ENCODE results near the gene FEM1B. TPM values are rescaled to one million over a fixed set of nuclear protein-coding genes. Genes with fewer than 3 reads are reported as not detected.

FEM1B gene
- total and polyA plus RNA-seq, 9 donors: 18.3 to 40.9 (median 36.5) TPM

DNA sequence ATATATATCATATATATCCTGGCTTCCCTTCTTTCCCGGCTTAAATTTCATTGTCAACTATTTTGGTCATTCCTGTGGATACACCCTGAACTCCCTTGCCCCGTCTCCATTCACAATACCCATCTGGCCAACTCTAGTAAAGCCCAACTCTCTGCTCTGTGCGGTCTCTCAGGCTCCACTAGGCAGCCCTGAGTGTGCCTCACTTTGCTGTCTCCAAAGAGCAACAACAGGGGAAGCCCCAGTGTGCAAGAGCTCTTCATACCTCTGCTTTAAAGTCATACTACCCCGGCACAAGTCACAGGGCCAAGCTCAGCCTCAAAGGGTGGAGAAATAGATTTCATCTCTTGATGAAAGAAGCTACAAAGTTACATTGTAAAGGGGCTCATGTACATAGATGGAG, 18.9 kb upstream of the FEM1B start:
- peaks cover 6% of the 10 kb centered on the region for H3K4me1 ChIP-seq (ENCODE audit: control insufficient read depth, insufficient read depth, low read length)
- H3K9me3 ChIP-seq (replicated peaks; ENCODE audit: control insufficient read depth, low read depth, low read length): no peaks in the 10 kb centered on the region
- no peaks in the 10 kb centered on the region for H3K36me3 ChIP-seq (ENCODE audit: control insufficient read depth, insufficient read depth, low read length)
- H3K27me3 ChIP-seq (ENCODE audit: control insufficient read depth, insufficient read depth, low read length): peaks cover 2% of the 10 kb centered on the region
- no peak for DNase-seq
- no peak overlapping the region for H3K4me3 ChIP-seq (ENCODE audit: low read length)
- WGBS (ENCODE audit: insufficient coverage): 87% methylated on average over 3 of the region's 4 CpGs
- H3K27ac ChIP-seq (ENCODE audit: low read length): no peak overlapping the region

DNA sequence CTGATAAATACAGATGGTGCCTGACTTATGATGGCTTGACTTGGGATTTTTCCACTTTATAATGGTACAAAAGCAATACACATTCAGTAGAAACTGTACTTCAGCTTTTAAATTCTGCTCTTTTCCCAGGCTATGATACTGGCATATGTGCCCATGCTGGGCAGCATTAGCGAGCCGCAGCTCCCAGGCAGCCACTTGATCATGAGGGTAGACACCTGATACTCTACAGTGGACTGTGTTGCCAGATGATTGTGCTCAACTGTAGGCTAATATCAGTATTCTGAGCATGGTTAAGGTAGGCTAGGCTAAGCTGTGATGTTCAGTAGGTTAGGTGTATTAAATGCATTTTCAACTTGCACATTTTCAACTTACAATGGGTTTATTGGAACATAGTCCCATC, 17.7 kb upstream of the FEM1B start:
- peaks cover 3% of the 10 kb centered on the region for H3K27me3 ChIP-seq (ENCODE audit: control insufficient read depth, insufficient read depth, low read length)
- WGBS (ENCODE audit: insufficient coverage): no CpG with 5 or more reads among the region's 2 CpGs
- H3K27ac ChIP-seq (ENCODE audit: low read length): no peak overlapping the region

DNA sequence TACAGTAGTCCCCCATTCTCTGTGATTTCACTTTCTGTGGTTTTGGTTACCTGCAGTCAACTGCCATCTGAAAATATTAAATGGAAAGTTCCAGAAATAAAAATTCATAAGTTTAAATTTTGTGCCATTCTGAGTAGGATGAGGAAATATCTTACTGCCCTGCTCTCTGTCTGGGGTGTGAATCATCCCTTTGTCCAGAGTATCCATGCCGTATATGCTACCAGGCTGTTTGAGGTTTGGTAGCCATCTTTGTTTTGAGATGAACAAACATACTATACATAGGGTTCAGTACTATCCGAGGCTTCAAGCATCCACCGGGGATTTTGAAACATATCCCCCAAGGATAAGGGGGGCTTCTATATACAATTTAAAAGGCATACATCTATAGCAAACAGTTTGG, 16.3 kb upstream of the FEM1B start:
- H3K27ac ChIP-seq (ENCODE audit: low read length): no peak overlapping the region
- H3K27me3 ChIP-seq (ENCODE audit: control insufficient read depth, insufficient read depth, low read length): peaks cover 3% of the 10 kb centered on the region
- H3K9me3 ChIP-seq (replicated peaks; ENCODE audit: control insufficient read depth, low read depth, low read length): no peaks in the 10 kb centered on the region
- peaks cover 6% of the 10 kb centered on the region for H3K4me1 ChIP-seq (ENCODE audit: control insufficient read depth, insufficient read depth, low read length)
- H3K4me3 ChIP-seq (ENCODE audit: low read length): no peak overlapping the region
- H3K36me3 ChIP-seq (ENCODE audit: control insufficient read depth, insufficient read depth, low read length): no peaks in the 10 kb centered on the region
- no CpG with 5 or more reads among the region's 3 CpGs for WGBS (ENCODE audit: insufficient coverage)
- no peak for DNase-seq

More for the DNA sequence above, 17.7 kb upstream of the FEM1B start:
- DNase-seq: no peak
- H3K36me3 ChIP-seq (ENCODE audit: control insufficient read depth, insufficient read depth, low read length): no peaks in the 10 kb centered on the region
- H3K4me1 ChIP-seq (ENCODE audit: control insufficient read depth, insufficient read depth, low read length): peaks cover 6% of the 10 kb centered on the region
- no peaks in the 10 kb centered on the region for H3K9me3 ChIP-seq (replicated peaks; ENCODE audit: control insufficient read depth, low read depth, low read length)
- H3K4me3 ChIP-seq (ENCODE audit: low read length): no peak overlapping the region

DNA sequence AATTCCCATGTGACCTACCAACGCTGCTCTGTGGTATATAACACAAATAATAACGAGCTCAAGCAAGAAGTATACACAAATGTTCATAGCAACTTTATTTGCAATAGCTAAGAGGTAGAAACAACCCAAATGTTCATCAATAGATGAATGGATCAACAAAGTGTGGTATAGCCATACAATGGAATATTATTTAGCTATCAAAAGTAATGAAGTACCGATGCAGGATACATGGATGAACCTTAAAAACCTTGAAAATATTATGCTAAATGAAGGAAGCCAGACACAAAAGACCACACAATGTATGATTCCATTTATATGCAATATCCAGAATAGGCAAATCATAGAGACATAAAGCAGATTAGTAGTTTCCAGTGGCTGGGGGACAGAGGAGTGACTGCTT, 15.6 kb upstream of the FEM1B start:
- DNase-seq: no peak
- Histone ChIP-seq H3K4me3 (ENCODE audit: low read length) (no peak overlapping the region), H3K27ac (ENCODE audit: low read length) (no peak overlapping the region), H3K9me3 (replicated peaks; ENCODE audit: control insufficient read depth, low read depth, low read length) (no peaks in the 10 kb centered on the region), H3K4me1 (ENCODE audit: control insufficient read depth, insufficient read depth, low read length) (peaks cover 2% of the 10 kb centered on the region), H3K27me3 (ENCODE audit: control insufficient read depth, insufficient read depth, low read length) (peaks cover 3% of the 10 kb centered on the region), H3K36me3 (ENCODE audit: control insufficient read depth, insufficient read depth, low read length) (no peaks in the 10 kb centered on the region)
- no CpG with 5 or more reads among the region's 3 CpGs for WGBS (ENCODE audit: insufficient coverage)

DNA sequence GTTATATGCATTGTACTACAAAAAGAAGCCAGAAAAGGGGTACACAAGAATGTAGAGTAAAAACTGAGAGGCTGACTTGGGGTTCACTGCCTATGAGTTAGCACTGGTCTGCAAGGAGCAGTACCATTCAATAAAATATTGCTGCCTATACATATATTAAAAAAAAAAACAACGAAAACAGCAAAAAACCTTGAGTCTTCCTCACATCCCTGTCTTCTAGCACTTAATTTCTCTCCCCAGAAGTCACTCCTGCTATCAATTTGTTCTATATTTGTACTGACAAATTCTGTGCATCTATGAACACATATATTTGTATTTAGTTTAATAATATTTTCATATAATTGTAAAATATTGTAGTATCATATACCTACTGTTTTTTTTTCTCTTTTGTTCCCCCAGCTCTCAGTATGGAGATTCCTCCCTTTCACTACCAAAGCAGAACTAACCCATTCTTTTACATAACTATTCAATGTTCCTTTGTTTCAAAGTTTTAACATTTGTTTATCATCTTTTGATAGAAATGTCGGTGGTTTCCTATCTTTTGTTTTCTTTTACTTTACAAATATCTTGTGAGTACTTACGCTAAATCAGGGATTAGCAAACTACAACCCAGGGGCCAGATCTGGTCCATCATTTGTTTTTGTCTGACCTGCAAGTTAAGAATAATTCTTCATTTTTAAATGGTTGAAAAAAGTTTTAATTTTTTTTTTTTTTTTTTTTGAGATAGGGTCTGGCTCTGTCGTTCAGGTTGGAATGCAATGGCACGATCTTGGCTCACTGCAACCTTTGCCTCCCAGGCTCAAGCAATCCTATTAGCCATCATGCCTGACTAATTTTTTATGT, 14.8 kb upstream of the FEM1B start:
- no peak overlapping the region for H3K4me3 ChIP-seq (ENCODE audit: low read length)
- H3K4me1 ChIP-seq (ENCODE audit: control insufficient read depth, insufficient read depth, low read length): no peaks in the 10 kb centered on the region
- DNase-seq: no peak
- no peaks in the 10 kb centered on the region for H3K9me3 ChIP-seq (replicated peaks; ENCODE audit: control insufficient read depth, low read depth, low read length)
- H3K27ac ChIP-seq (ENCODE audit: low read length): no peak overlapping the region
- WGBS (ENCODE audit: insufficient coverage): no CpG with 5 or more reads among the region's 5 CpGs
- no peaks in the 10 kb centered on the region for H3K36me3 ChIP-seq (ENCODE audit: control insufficient read depth, insufficient read depth, low read length)
- H3K27me3 ChIP-seq (ENCODE audit: control insufficient read depth, insufficient read depth, low read length): peaks cover 3% of the 10 kb centered on the region

DNA sequence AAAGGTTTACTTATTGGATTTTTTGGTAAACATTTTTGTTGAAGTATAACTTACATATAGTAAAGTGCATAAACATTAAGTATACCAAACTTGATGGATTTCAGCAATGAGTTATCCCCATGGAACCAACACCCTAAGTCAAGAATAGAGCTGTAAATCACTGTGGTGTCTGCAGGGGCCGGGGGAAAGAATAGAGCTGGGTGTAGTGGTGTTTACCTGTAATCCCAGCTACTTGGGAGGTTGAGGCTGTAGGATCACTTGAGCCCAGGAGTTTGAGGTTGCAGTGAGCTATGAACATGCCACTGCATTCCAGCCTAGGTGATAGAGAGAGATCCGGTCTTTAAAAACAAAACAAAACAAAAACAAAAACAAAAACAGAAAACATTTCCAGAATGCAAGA, 13.3 kb upstream of the FEM1B start:
- no CpG with 5 or more reads among the region's 2 CpGs for WGBS (ENCODE audit: insufficient coverage)
- H3K4me1 ChIP-seq (ENCODE audit: control insufficient read depth, insufficient read depth, low read length): no peaks in the 10 kb centered on the region
- peaks cover 3% of the 10 kb centered on the region for H3K27me3 ChIP-seq (ENCODE audit: control insufficient read depth, insufficient read depth, low read length)
- no peak overlapping the region for H3K27ac ChIP-seq (ENCODE audit: low read length)
- no peaks in the 10 kb centered on the region for H3K36me3 ChIP-seq (ENCODE audit: control insufficient read depth, insufficient read depth, low read length)
- no peak overlapping the region for H3K4me3 ChIP-seq (ENCODE audit: low read length)
- no peak for DNase-seq
- no peaks in the 10 kb centered on the region for H3K9me3 ChIP-seq (replicated peaks; ENCODE audit: control insufficient read depth, low read depth, low read length)

DNA sequence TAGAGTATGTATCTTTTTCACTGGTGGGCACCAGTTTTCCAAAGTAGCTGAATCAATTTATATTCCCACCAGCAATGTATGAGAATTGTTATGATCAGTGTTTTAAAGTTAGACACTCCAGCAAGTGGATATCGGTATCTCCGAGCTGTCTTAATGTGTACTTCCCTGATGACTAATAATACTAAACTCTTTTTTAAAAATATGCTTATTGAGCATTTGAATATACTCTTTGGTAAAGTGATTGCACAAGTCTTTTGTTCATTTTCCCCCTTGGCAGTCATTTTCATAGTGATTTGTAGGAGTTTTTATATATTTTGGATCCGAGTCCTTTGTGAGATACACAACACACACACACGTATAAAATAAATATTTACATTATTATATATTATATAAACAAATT, 12.5 kb upstream of the FEM1B start:
- no peak overlapping the region for H3K4me3 ChIP-seq (ENCODE audit: low read length)
- no peak for DNase-seq
- H3K27ac ChIP-seq (ENCODE audit: low read length): no peak overlapping the region
- no CpG with 5 or more reads among the region's 4 CpGs for WGBS (ENCODE audit: insufficient coverage)
- H3K4me1 ChIP-seq (ENCODE audit: control insufficient read depth, insufficient read depth, low read length): no peaks in the 10 kb centered on the region
- peaks cover 3% of the 10 kb centered on the region for H3K27me3 ChIP-seq (ENCODE audit: control insufficient read depth, insufficient read depth, low read length)
- H3K9me3 ChIP-seq (replicated peaks; ENCODE audit: control insufficient read depth, low read depth, low read length): no peaks in the 10 kb centered on the region
- no peaks in the 10 kb centered on the region for H3K36me3 ChIP-seq (ENCODE audit: control insufficient read depth, insufficient read depth, low read length)

DNA sequence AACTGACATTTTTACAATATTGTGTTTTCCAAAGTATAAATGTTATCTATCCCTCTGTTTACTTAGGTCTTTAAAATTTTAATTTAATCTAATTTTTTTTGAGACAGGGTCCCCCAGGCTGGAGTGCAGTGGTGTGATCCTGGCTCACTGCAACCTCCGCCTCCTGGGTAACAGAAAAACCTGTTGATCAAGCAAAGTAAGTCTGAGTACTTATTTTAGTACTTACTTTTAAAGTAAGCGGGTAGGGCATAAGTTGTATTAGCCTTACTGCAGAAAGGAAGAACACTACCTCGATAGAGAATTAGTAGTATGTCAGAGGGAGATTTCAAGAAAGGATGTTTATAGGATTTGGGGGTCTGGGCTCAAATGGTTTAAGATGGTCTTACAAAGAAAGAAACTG, 11.9 kb upstream of the FEM1B start:
- H3K27ac ChIP-seq (ENCODE audit: low read length): no peak overlapping the region
- no peaks in the 10 kb centered on the region for H3K9me3 ChIP-seq (replicated peaks; ENCODE audit: control insufficient read depth, low read depth, low read length)
- H3K36me3 ChIP-seq (ENCODE audit: control insufficient read depth, insufficient read depth, low read length): no peaks in the 10 kb centered on the region
- no peak overlapping the region for H3K4me3 ChIP-seq (ENCODE audit: low read length)
- no peak for DNase-seq
- H3K27me3 ChIP-seq (ENCODE audit: control insufficient read depth, insufficient read depth, low read length): peaks cover 3% of the 10 kb centered on the region
- no peaks in the 10 kb centered on the region for H3K4me1 ChIP-seq (ENCODE audit: control insufficient read depth, insufficient read depth, low read length)
- 100% methylated on average over 2 of the region's 3 CpGs for WGBS (ENCODE audit: insufficient coverage)

DNA sequence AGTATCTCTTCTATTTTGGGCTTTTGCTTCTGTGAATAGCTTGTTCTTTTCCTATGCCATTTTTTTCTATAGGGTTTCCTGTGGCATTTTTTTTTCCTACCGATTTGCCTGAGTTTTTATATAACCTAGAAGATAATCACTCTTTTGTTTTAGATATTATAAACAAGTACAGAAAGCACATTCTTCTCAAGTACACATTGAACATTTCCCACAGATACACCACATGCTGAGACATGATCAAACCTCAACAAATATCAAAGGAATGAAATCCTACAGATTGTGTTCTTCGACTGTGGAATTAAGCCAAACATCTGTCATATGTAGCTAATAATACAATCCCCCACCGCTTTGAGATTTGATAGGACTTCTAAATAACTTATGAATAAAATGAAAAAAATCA, 9.1 kb upstream of the FEM1B start:
- Histone ChIP-seq H3K9me3 (replicated peaks; ENCODE audit: control insufficient read depth, low read depth, low read length) (no peaks in the 10 kb centered on the region), H3K27ac (ENCODE audit: low read length) (no peak overlapping the region), H3K4me1 (ENCODE audit: control insufficient read depth, insufficient read depth, low read length) (no peaks in the 10 kb centered on the region), H3K36me3 (ENCODE audit: control insufficient read depth, insufficient read depth, low read length) (no peaks in the 10 kb centered on the region), H3K27me3 (ENCODE audit: control insufficient read depth, insufficient read depth, low read length) (peaks cover 3% of the 10 kb centered on the region), H3K4me3 (ENCODE audit: low read length) (no peak overlapping the region)
- DNase-seq: no peak
- no CpG with 5 or more reads among the region's 3 CpGs for WGBS (ENCODE audit: insufficient coverage)

DNA sequence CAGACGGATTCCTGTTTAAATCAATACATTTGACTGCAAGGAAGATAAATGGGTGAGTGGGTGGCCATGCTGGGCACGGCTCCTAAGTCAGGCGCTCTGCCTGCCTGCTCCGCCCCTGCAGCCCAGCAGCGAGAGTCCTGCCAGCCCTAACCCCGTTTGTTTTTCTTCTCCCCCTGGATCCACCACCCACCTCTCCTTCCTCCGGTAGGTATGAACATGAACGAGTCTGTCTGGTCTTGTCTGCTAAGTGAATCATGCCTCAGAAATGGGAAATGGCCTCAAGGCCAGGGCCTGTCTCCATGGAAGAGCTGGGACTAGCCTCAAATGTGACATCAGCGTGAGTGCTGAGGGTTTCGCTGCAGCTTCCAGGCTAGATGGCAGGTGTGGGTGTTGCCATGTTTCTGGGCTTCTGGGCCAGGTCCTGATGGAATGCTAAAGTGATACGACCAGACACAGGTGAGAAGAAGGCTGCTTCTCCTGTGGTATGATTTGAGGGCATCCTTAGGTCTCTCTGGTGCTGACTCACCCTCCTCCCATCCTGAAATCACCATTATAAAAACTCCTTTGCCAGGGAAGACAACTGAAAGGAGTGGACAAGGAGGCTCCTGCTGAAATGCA, 5.6 kb upstream of the FEM1B start:
- Histone ChIP-seq H3K4me1 (ENCODE audit: control insufficient read depth, insufficient read depth, low read length) (peaks cover 8% of the 10 kb centered on the region), H3K9me3 (replicated peaks; ENCODE audit: control insufficient read depth, low read depth, low read length) (no peaks in the 10 kb centered on the region), H3K36me3 (ENCODE audit: control insufficient read depth, insufficient read depth, low read length) (no peaks in the 10 kb centered on the region), H3K27me3 (ENCODE audit: control insufficient read depth, insufficient read depth, low read length) (no peaks in the 10 kb centered on the region), H3K27ac (ENCODE audit: low read length) (no peak overlapping the region), H3K4me3 (ENCODE audit: low read length) (no peak overlapping the region)
- DNase-seq: peak; percentile 30
- 58% methylated on average over 2 of the region's 11 CpGs for WGBS (ENCODE audit: insufficient coverage)
